Hepatocyte (in vitro differentiated cells): ENCODE data around the gene AHNAK.

Experiments
- EZH2phosphoT487 ChIP-seq: fragments of 200-600 bp; sonication (generic); IDR thresholded peaks from one replicate; pipeline ENCODE4 v1.6.1; 2018; ENCODE audit warnings: antibody characterized with exemption, mild to moderate bottlenecking, low read depth, moderate library complexity; ENCODE audit not compliant: unreplicated experiment, severe bottlenecking
- TF ChIP-seq, protein P1 (sequence below): fragments of 200-600 bp; sonication (generic); IDR thresholded peaks from 2 replicates; pipeline ENCODE4 v1.5.1; 2016; ENCODE audit warnings: antibody characterized with exemption, mild to moderate bottlenecking; ENCODE audit not compliant: poor library complexity

DNA sequence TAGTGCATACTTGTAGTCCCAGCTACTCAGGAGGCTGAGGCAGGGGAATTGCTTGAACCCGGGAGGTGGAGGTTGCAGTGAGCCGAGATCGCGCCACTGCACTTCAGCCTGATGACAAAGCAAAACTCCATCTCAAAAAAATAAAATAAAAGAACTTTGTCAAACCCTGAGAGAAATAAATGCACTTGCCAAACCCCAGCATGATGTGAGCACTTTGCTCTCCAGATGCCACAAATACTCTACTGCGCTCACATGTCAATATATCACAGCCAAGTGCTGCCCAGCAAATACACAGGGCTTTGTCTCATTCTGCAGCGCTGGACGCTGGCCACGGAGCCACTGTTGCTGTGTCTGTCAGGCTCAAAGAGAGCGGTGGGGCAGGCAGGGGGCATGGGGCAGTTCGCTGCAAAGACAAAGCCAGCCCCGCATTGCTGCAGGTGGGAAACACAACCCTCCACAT is 45.1 kb downstream of the AHNAK start:
- TF ChIP-seq, protein P1, sequence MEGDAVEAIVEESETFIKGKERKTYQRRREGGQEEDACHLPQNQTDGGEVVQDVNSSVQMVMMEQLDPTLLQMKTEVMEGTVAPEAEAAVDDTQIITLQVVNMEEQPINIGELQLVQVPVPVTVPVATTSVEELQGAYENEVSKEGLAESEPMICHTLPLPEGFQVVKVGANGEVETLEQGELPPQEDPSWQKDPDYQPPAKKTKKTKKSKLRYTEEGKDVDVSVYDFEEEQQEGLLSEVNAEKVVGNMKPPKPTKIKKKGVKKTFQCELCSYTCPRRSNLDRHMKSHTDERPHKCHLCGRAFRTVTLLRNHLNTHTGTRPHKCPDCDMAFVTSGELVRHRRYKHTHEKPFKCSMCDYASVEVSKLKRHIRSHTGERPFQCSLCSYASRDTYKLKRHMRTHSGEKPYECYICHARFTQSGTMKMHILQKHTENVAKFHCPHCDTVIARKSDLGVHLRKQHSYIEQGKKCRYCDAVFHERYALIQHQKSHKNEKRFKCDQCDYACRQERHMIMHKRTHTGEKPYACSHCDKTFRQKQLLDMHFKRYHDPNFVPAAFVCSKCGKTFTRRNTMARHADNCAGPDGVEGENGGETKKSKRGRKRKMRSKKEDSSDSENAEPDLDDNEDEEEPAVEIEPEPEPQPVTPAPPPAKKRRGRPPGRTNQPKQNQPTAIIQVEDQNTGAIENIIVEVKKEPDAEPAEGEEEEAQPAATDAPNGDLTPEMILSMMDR, result no peak
- TF ChIP-seq EZH2phosphoT487, result no peak
